ENCODE results near the gene OTOG.

The OTOG gene

GRCh38 chr11:17633987-17634775 lies 87.1 kb downstream of the OTOG start:
- DNase-seq (ENCODE audit: low read depth): no peak

DNA sequence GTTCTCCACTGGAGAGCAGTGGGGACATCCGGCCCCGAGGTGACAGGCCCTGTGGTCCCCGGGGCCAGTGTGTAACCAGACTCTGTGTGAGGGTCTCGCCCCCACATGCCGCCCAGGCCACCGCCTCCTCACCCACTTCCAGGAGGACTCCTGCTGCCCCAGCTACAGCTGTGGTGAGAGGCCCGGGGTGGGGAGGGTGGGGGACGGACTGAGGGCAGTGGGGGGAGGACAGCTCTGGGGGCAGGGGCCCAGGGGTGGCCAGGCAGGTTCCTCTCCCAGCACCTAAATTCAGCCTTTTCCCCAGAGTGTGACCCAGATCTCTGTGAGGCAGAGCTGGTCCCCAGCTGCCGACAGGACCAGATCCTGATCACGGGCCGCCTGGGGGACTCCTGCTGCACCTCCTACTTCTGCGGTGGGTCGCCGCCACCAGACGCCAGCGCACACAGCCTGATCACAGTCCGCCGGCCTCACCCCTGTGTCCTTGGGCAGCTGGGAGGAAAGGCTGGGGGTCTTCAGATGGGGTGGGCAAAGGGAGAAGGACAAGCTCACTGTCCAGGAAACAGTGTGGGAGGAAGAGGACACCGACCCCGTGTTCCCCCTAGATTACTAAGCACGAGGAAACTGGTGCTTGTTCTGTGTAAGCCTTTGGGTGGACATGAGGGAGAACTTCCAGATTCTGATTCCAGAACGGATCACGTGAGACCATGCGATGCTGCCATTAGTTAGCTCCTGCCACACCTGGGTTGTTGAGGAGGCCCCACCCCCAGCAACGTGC lies 87.9 kb downstream of the OTOG start:
- no peak for DNase-seq (ENCODE audit: low read depth)

DNA sequence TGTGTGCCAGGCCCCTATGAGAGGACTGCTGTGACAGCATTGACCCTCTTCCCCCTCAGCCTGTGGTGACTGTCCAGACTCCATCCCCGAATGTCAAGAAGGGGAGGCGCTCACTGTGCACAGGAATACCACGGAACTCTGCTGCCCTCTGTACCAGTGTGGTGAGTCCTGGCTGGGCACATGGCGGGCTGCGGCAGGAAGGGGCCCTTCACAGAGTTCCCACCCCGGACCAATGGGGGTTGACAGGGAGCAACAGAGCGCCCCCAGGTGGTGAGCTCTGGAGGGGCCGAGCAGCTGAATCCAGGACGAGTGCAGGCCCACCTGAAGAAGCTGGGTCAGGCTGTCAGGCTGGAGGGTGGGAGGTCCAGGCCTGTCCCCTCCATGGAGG lies 88.5 kb downstream of the OTOG start:
- DNase-seq (ENCODE audit: low read depth): no peak

- DNase-seq (ENCODE audit: low read depth): no peak
These were observed 89.7 kb downstream of the OTOG start for GRCh38 chr11:17636721-17637120.

- DNase-seq (ENCODE audit: low read depth): no peak
These were observed 90.8 kb downstream of the OTOG start for GRCh38 chr11:17637901-17638300.

DNA sequence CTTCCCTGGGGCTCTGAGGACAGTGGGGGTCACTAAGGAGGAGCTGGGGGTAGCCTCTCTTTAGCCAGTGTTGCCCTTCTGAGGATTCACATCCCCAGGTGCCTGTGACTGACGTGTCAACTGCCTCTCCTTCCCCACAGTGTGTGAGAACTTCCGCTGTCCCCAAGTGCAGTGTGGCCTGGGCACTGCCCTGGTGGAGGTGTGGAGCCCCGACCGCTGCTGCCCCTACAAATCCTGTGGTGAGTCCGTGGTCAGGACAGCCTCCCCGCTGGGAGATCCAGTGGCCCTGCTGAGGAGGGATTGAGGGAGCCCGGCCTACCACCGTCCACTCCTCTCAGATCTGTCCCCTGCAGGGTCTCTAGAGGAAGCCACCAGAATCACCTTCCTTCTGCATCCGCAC lies 91.3 kb downstream of the OTOG start:
- DNase-seq (ENCODE audit: low read depth): no peak

GRCh38 chr11:17639091-17639490 lies 92.0 kb downstream of the OTOG start:
- DNase-seq (ENCODE audit: low read depth): no peak

- DNase-seq (ENCODE audit: low read depth): no peak
These were observed 92.7 kb downstream of the OTOG start for GRCh38 chr11:17639781-17640180.

DNA sequence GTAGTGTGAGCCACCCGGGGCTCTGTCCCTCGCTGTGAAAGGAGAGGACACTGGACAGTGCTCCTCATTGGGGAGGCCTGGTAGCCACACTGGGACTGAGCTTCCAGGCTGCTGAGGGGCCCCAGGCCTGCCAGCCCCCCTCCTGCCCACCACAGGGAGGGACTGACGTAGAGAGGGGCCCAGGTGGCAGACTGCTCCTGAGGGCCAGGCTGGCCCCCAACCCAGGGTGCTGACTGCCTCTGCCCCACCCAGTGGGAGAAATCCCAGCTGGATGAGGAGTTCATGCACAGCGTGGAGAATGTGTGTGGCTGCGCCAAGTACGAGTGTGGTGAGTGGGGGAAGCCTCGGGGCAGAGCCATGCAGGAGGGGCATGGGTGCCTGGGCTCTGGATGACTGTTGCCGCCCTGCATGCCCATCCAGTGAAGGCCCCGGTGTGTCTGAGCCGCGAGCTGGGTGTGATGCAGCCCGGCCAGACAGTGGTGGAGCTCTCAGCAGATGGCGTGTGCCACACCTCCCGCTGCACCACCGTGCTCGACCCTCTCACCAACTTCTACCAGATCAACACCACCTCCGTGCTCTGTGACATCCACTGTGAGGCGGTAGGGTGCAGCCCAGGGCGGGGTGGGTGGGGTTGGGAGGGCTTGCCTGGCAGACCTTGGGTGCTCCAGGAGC lies 93.6 kb downstream of the OTOG start:
- DNase-seq (ENCODE audit: low read depth): no peak

DNA sequence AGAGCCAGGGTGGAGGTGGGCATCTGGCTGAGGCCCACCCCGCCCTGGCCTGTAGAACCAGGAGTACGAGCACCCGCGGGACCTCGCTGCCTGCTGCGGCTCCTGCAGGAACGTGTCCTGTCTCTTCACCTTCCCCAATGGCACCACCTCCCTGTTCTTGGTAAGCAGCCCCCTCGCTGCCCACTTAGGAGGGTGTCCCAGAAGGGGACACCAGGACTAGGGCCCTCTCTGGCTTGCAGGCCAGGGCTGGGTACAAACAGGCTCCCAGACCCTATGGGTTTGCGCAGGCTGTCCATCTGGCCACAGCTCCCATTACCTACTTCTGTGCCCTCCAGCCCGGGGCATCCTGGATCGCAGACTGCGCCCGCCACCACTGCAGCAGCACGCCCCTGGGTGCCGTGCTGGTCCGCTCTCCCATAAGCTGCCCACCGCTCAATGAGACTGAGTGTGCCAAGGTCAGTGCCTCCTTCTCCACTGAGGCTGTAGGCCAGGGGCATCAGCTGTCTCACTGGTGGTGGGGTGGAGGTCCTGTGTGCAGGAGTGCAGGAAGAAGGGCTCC lies 94.8 kb downstream of the OTOG start:
- DNase-seq (ENCODE audit: low read depth): no peak

DNA sequence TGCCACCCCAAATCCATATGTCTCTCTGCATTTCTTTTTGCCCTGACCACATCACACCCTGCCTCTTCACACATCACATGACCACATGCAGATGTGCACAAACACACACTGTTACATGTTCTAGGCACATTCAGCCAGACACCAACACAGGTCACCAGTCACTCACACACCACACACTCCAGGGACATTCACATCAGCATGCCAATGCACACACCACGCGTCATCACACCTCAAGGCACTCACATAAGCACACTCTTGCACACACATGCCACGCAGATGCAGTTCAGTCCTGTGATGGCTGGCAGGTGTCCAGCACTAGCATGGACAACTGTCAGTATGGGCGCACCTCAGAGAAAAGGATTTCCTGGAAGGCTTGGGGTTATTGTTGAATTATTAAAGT lies 95.3 kb downstream of the OTOG start:
- no peak for DNase-seq (ENCODE audit: low read depth)

- DNase-seq (ENCODE audit: low read depth): no peak
These were observed 95.9 kb downstream of the OTOG start for GRCh38 chr11:17642980-17643379.

DNA sequence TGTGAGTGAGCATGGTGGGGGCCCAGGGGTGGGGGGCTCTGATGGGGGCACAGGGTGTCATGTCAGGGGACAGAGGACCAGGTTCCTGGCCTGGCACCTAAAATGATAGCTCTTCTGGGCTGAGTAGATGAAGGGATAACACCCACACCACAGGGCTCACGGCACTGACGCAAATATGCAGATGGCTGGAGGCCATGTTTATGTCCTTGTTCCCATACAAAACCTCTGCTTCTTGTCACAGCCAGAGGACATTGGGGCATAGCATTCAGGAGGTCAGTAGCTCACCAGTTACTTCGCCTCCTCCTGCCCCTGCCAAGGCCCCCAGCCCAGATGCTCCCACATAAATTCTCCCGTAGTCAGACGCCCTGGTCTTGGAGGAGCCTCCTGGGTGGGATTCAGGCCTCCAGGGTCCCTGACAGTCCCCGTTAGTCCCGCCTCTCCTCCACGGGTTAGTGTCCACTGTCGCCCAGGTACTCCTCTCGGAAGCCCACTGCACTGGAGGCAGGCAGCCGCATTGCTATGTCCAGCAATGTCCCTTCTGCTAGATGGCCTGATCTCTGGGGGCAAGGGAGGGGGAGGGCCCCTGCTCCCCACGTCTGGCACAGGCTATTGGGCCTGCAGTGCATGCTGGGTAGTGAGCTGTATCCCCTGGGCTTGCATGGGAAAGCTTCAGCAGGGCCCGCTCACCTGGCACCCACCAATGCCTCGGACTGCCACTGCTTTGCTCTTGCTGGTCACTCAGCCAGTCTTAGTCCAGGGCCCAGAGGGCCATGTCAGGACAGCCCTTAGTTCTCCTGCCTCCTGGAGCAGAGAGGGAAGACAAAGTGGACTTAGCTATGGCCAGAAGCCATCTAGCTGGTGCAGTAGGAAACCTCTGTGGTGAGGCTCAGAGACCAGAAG lies 96.7 kb downstream of the OTOG start:
- DNase-seq (ENCODE audit: low read depth): no peak

GRCh38 chr11:17645190-17645970 lies 98.3 kb downstream of the OTOG start:
- DNase-seq (ENCODE audit: low read depth): no peak

DNA sequence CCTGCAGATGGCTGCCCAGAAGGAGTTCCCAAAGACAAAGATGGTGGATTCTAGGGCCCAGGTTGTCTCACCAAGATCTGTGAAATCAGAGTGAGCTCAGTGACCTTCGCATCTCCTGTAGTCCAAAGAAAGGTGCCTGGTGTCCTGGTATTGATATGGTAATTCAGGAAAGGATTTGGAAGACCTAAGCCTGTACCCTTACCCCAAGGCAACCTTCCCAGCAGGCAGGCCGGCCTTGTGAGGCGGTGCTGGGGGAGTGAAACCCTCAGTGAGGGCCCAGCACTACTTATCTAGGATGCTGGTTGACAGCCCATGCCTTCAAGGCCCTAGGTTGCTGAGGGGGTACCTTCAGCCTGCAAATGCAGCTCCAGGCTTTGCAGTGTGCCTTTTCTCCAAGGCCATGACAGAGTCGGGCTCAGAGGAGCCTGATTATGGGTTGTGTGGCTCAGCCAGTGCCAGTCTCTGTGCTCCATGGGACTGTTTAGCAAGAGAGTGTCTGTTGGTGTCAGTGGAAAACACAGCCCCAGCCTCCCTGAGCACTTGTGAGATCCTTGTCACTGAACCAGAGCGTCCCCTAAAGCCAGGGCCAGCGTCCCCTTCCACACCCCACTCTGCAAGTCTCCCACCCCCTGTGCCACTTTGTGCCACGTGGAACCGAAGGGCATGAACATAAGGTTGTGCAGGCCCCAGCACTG lies 99.5 kb downstream of the OTOG start:
- DNase-seq (ENCODE audit: low read depth): no peak

GRCh38 chr11:17648528-17648927 lies 101.5 kb downstream of the OTOG start:
- DNase-seq (ENCODE audit: low read depth): no peak

- no peak for DNase-seq (ENCODE audit: low read depth)
These were observed 102.2 kb downstream of the OTOG start for GRCh38 chr11:17649261-17649660.

GRCh38 chr11:17649696-17650095 lies 102.6 kb downstream of the OTOG start:
- no peak for DNase-seq (ENCODE audit: low read depth)

DNA sequence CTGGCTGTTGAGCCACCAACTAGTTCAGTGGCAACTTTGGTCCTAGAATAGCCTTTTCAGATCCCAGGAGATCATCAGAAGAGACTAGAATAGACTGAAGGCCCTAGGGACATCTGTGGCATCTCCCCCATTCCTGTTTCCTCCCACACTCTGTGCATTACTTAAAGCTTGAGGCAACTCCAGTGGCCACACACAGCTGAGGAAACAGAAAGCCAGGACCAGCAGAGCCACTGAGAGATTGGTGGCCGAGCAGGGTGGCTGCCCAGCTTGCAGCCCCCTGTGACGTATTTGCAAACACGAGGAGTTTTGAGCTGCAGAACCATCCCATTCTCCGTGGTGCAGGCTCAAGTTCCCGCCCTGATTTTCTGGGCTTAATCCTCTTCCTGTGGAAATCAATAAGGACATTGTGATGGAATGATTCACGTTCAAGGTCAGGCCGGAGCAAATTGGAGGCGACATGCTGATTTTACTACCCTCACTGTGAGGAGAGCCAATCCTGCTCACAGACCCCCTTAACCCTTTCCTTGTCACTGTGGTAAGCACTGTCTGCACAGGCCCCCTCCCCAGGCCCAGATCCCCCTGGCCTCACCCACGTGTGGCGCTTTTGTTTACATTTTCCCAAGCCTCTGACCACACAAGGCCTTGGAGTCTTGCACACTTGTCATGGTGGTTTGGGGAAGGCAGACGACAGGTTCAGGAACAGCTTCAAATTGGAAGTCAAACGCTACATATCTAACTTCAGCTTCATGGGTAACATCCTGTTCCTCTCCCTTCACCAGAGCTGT lies 103.3 kb downstream of the OTOG start:
- DNase-seq (ENCODE audit: low read depth): no peak

Measured in activated T-cell treated with anti-CD3 and anti-CD28 coated beads for 48 hours (primary cell).